Tibial artery (tissue), 4 donors: Measurements from ENCODE around the gene RBMS3.
"Not testable (repeated sequence)": the region's sequence is repeated elsewhere in the genome, so short reads cannot be mapped to it uniquely, and the experiment has no call there.

Experiments
- DNase-seq, 2 donors: peaks; one replicate each; pipeline ENCODE4 v3.0.0-alpha.2; 2019
- H3K27ac ChIP-seq, 2 donors: fragments of 200-600 bp; sonication (generic) in 1 of 2; 1 replicate in 1 of 2; 2 replicates in 1 of 2; pipeline ENCODE4 v1.5.1; 2018 to 2019; ENCODE audit warnings: mild to moderate bottlenecking in 1 of 2
- H3K27me3 ChIP-seq, 2 donors: fragments of 200-600 bp; sonication (generic) in 1 of 2; one replicate each; pipeline versions ENCODE4 v1.5.1 to v1.6.0; 2016 to 2019
- H3K36me3 ChIP-seq, 3 donors: fragments of 200-600 bp; sonication (generic) in 2 of 3; one replicate each; pipeline ENCODE4 v1.5.1; 2016 to 2019; ENCODE audit warnings: mild to moderate bottlenecking in 2 of 3
- H3K4me1 ChIP-seq, 4 donors: fragments of 200-600 bp; sonication (generic) in 2 of 4; 1 replicate in 3 of 4; 2 replicates in 1 of 4; pipeline ENCODE4 v1.5.1; 2016 to 2019
- H3K4me3 ChIP-seq, 2 donors: fragments of 200-600 bp; sonication (generic) in 1 of 2; 1 replicate in 1 of 2; 2 replicates in 1 of 2; pipeline ENCODE4 v1.5.1; 2018 to 2019; ENCODE audit warnings: mild to moderate bottlenecking in 2 of 2
- H3K9me3 ChIP-seq, 3 donors: fragments of 200-600 bp; sonication (generic) in 1 of 3; one replicate each; pipeline ENCODE4 v1.5.1; 2016 to 2019
- intact Hi-C: fragments of 100-400 bp; cut with DNase I; formaldehyde crosslinking; loops from one replicate; pipeline ENCODE4 v1.15.0; 2023; ENCODE audit warnings: low total_unique reads
- TF ChIP-seq, protein P1 (sequence below), 2 experiments: fragments of 200-600 bp in 1 of 2; fragments of 450-650 bp in 1 of 2; IDR thresholded peaks; one replicate each; pipeline ENCODE4 v1.5.1; 2017 to 2019; ENCODE audit warnings: antibody characterized with exemption in 2 of 2, mild to moderate bottlenecking in 1 of 2, moderate library complexity in 1 of 2

RBMS3 gene

DNA sequence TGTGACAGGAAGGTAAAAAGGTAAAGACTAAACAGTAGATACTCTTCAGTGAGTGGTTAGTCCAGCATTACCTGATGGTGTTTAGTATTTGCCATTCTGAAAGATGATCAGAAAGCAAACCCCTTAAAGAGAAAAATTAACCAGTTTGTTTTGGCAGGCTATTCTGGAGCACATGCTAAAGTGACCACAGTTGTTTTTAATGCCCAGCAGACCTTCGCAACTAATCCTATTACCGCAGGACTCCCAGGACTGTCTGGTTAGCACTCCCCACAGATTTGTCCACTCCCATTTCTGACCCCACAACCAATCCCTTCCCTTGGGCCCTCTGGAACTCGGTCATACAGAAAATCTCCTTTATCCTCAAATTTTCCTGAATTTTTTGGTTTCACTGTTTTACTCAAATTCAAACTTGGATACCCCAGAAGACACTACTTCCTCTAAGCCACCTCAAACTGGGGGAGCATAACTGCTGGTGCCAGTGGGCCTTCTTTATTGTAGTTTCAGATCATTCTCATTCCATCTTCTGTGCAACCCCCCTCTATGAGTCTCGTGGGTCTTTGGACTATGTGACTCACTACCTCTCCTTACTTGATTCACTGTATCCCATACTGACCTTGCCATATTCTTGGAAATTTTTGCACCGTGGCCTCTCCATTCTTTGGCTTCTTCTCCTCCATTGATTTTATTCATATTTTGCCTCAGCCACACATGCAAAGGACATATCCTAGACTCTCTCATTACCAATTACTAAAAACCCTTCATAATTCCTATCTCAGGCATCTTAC lies 104.4 kb downstream of the RBMS3 start:
- H3K4me3 ChIP-seq, result no peak overlapping the region
- H3K27ac ChIP-seq, result peak overlapping the region; percentile 64 to 73
- H3K36me3 ChIP-seq, result no peaks in the 10 kb centered on the region
- intact Hi-C loops, result no loop called here
- TF ChIP-seq, protein P1, sequence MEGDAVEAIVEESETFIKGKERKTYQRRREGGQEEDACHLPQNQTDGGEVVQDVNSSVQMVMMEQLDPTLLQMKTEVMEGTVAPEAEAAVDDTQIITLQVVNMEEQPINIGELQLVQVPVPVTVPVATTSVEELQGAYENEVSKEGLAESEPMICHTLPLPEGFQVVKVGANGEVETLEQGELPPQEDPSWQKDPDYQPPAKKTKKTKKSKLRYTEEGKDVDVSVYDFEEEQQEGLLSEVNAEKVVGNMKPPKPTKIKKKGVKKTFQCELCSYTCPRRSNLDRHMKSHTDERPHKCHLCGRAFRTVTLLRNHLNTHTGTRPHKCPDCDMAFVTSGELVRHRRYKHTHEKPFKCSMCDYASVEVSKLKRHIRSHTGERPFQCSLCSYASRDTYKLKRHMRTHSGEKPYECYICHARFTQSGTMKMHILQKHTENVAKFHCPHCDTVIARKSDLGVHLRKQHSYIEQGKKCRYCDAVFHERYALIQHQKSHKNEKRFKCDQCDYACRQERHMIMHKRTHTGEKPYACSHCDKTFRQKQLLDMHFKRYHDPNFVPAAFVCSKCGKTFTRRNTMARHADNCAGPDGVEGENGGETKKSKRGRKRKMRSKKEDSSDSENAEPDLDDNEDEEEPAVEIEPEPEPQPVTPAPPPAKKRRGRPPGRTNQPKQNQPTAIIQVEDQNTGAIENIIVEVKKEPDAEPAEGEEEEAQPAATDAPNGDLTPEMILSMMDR (IDR thresholded peaks at IDR 0.05), result no peak
- H3K4me1 ChIP-seq, result peaks cover 0 to 44% (median 22%) of the 10 kb centered on the region in 4 donors
- DNase-seq, result no peak
- no peaks in the 10 kb centered on the region for H3K9me3 ChIP-seq
- H3K27me3 ChIP-seq, result no peaks in the 10 kb centered on the region

GRCh38 chr3:29389362-29389761 lies 108.5 kb downstream of the RBMS3 start:
- intact Hi-C loops, result no loop called here
- Histone ChIP-seq H3K27ac (no peak overlapping the region), H3K9me3 (peaks cover 0 to 3% (median 0%) of the 10 kb centered on the region in 3 donors), H3K36me3 (no peaks in the 10 kb centered on the region), H3K27me3 (no peaks in the 10 kb centered on the region), H3K4me3 (no peak overlapping the region), H3K4me1 (peaks cover 0 to 15% (median 7%) of the 10 kb centered on the region in 4 donors)
- TF ChIP-seq, protein P1 (IDR thresholded peaks at IDR 0.05), result no peak
- DNase-seq, result no peak

DNA sequence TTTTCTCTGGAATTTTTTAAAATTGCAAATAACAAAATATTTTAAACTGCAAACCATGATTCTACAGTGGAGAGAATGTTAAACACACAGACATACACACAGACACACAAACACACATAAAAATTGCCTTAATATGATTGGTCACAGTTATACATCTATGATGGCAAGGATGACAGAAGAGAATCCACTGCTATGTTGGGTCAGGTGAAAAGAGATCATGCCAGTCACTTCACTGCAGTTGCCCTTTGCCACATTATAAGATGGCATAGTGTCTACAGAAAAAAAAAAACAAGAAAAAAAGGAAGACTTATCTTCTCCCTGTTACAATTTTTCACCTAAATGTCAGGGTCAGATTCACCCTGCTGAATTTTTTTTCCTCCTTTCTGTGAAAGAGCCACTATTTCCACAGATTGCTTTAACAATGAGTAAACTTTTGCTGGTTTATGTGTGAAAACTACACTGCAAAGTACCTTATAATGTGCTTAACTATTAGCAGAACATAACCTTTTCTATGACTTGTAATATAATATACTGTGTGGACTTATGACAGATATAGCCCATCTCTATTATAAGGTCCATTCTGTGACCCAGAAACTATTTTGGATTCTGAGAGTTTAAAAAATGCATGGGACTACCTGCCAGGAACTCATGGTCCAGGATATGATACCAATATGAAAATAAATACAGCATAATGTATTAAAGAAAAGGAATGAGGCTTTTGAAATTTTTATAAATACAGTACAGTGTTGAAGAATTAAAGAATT lies 111.9 kb downstream of the RBMS3 start:
- Histone ChIP-seq H3K9me3 (peaks cover 0 to 3% (median 0%) of the 10 kb centered on the region in 3 donors), H3K4me3 (no peak overlapping the region), H3K4me1 (no peaks in the 10 kb centered on the region), H3K27ac (no peak overlapping the region), H3K36me3 (no peaks in the 10 kb centered on the region), H3K27me3 (no peaks in the 10 kb centered on the region)
- intact Hi-C loops, result no loop called here
- no peak for DNase-seq
- TF ChIP-seq, protein P1 (IDR thresholded peaks at IDR 0.05), result no peak

- DNase-seq, result not testable (repeated sequence)
Observed at GRCh38 chr3:29393946-29394345, 113.1 kb downstream of the RBMS3 start.

DNA sequence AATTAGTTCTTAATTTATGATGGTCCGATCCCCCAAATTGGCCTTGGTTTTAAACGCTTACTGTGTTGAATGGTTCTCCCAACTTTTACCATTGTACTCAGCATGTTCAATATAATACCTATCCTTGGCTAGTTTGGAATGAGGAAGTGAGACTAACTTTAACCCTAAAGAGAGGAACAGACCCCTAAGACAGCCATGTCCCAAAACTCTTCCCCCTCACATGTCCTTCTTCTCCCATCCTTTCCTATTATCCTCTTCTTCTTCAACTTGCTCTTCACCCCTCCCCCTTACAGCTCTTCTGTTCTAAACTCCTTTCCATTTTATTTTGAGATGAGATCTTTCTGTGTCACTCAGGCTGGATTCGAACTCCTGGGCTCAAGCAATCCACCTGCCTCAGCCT lies 116.5 kb downstream of the RBMS3 start:
- intact Hi-C loops, result no loop called here
- no peak overlapping the region for H3K4me3 ChIP-seq

More at GRCh38 chr3:29393946-29394345, 113.1 kb downstream of the RBMS3 start:
- H3K36me3 ChIP-seq, intact Hi-C loops, H3K4me3 ChIP-seq, H3K9me3 ChIP-seq, H3K27me3 ChIP-seq, H3K4me1 ChIP-seq, H3K27ac ChIP-seq: not testable (repeated sequence)

More for the DNA sequence above, 116.5 kb downstream of the RBMS3 start:
- TF ChIP-seq, protein P1 (IDR thresholded peaks at IDR 0.05), result no peak
- no peak overlapping the region for H3K27ac ChIP-seq
- peaks cover 0 to 11% (median 0%) of the 10 kb centered on the region in 4 donors for H3K4me1 ChIP-seq
- peaks cover 0 to 3% (median 0%) of the 10 kb centered on the region in 3 donors for H3K9me3 ChIP-seq
- no peaks in the 10 kb centered on the region for H3K27me3 ChIP-seq
- DNase-seq, result no peak
- H3K36me3 ChIP-seq, result no peaks in the 10 kb centered on the region
